Hematopoietic multipotent progenitor cell treated with erythropoietin and hydrocortisone succinate and interleukin-3 and kit ligand, for 6 days (in vitro differentiated cells): Measurements from ENCODE around the gene TSPAN3.
A peak's percentile ranks its signal among the peaks of the same experiment; 100 is the strongest.

Experiments used
- DNase-seq: peaks from one replicate; pipeline ENCODE4 v3.0.0-alpha.2; 2015

The TSPAN3 gene

GRCh38 chr15:77021803-77022381, 49.0 kb downstream of the TSPAN3 start:
- DNase-seq: peak; percentile 30

GRCh38 chr15:77021088-77021481, 49.8 kb downstream of the TSPAN3 start:
- no peak for DNase-seq

- DNase-seq: no peak
Measured at GRCh38 chr15:77020348-77021087, 50.4 kb downstream of the TSPAN3 start.

DNA sequence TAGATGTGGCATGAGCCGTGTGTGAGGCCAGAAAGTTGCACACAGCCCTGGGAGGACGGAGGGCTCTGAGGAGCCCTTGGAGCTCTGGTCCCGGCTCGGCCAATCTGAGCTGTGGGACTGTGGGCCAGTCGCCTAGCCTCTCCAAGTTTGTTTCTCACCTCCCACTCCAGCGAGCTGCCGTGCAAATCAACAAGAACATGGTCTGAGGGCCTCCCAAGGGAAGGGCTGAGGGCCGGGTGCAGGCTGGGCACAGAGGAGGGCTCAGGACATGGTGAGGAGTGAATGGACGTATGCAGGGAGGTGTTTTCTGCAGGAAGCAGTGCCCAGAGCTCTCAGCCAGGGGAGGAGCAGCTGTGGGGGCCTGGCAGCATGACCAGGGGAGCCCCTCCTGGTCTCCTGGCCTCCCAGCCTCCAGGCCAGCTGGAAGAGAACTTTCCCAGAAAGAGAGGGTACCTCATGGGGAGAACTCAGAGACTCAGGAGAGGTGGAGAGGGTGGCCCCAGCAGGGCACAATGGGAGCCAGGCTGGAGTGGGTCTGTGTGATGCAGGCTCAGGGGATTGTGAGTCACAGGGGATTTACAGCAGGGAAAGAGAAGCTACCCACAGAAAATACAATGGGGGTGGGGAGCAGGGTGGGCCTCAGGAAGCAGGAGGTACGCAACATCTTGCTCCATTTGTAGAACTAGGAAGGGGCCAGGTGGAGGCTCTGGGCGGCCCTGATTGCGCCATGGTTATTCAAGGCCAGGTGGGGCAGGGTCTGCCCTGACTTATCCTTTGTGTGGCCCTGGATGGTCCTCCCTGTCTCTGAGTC, 51.2 kb downstream of the TSPAN3 start:
- no peak for DNase-seq

- no peak for DNase-seq
Measured at GRCh38 chr15:77018796-77019505, 52.0 kb downstream of the TSPAN3 start.

GRCh38 chr15:77017761-77018720, 52.9 kb downstream of the TSPAN3 start:
- DNase-seq: no peak

GRCh38 chr15:77017091-77017660, 53.7 kb downstream of the TSPAN3 start:
- DNase-seq: no peak

GRCh38 chr15:77016321-77016695, 54.6 kb downstream of the TSPAN3 start:
- DNase-seq: no peak

- no peak for DNase-seq
Measured at GRCh38 chr15:77015646-77016320, 55.1 kb downstream of the TSPAN3 start.

GRCh38 chr15:77014132-77015081, 56.5 kb downstream of the TSPAN3 start:
- peak; percentile 71 for DNase-seq

DNA sequence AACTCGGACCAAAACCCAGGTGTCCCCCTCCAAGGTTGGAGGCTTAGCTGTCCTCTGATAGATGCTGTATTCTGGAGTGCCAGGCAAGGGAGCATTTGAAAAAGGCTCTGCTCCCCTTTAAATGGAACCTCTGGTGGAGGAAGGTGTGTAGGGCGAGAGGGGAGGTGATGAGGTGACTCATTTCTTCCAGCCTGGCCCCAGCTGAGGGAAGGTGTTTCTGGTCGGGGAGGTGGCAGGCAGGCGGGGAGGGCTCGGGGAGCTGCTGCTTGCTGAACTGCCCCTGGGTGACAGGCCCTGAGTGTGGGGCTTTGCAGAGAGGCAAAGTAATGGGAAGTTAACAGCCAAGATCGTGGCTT, 57.2 kb downstream of the TSPAN3 start:
- DNase-seq: no peak

DNA sequence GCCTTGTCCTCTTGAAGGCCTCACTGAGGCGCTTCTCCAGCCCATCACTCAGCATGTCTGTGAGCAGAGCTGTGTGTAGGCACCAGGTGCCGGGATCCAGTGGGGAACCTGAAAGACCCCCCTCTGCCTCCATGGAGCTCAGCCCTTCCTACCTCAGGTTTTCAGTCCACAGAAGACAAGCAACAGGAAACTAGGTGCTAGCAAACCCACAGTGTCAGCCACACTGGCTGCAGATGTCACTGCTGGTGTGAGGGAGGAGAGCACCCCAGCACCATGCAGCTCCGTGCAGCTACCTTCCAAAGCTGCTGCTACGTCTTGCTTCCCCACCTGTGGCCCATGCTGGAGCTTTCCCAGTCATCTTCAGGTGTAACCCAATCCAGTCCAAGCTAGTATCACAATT, 58.0 kb downstream of the TSPAN3 start:
- no peak for DNase-seq

DNA sequence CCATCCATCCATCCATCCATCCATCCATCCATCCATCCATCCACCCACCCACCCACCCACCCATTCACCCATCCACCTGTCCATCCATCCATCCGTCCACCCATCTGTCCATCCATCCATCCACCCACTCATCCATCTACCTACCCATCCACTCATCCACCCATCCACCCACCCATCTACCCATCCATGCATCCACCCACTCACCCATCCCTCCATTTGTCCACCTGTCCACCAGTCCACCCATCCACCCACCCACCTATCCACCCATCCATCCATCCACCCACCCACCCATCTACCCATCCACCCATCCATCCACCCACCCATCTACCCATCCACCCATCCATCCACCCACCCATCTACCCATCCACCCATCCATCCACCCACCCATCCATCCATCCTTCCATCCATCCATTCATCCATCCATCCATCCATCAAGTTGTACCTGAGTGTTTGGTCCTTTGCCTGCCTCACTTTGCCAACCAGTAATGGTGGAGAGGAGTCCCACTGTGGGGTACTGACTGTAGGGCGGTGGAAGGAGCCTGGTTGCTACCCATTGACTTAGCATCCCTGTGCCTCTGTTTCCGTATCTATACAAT, 58.7 kb downstream of the TSPAN3 start:
- no peak for DNase-seq

- no peak for DNase-seq
Measured at GRCh38 chr15:77010857-77011256, 60.1 kb downstream of the TSPAN3 start.

GRCh38 chr15:77010312-77010686, 60.6 kb downstream of the TSPAN3 start:
- DNase-seq: no peak

- no peak for DNase-seq
Measured at GRCh38 chr15:77009646-77010311, 61.1 kb downstream of the TSPAN3 start.

- no peak for DNase-seq
Measured at GRCh38 chr15:77009176-77009575, 61.7 kb downstream of the TSPAN3 start.

- DNase-seq: peak; percentile 50
Measured at GRCh38 chr15:77004189-77004588, 66.7 kb downstream of the TSPAN3 start.
